Liver (tissue), 3 donors: Measurements from ENCODE around the gene SDK2.

Experiments
- CTCF ChIP-seq: fragments of 150-350 bp; IDR thresholded peaks from 2 replicates; pipeline ENCODE4 v1.5.1; 2017; ENCODE audit warnings: improper control_type of control experiment, low read depth, low read length; ENCODE audit not compliant: missing input control
- GABPA ChIP-seq, 2 donors: IDR thresholded peaks in 1 of 2; conservative IDR thresholded peaks in 1 of 2; 2 replicates each; pipeline ENCODE4 v1.6.1; 2016; ENCODE audit warnings: antibody characterized with exemption in 2 of 2, mild to moderate bottlenecking in 1 of 2, moderate library complexity in 1 of 2
- JUND ChIP-seq, 2 donors: IDR thresholded peaks; 2 replicates each; pipeline ENCODE4 v1.6.1; 2016; ENCODE audit warnings: antibody characterized with exemption in 2 of 2
- RAD21 ChIP-seq, 2 donors: IDR thresholded peaks; 2 replicates each; pipeline ENCODE4 v1.6.1; 2016; ENCODE audit warnings: antibody characterized with exemption in 2 of 2, mild to moderate bottlenecking in 2 of 2
- SP1 ChIP-seq: IDR thresholded peaks from 2 replicates; pipeline ENCODE4 v1.6.1; 2018; ENCODE audit warnings: antibody characterized with exemption, mild to moderate bottlenecking
- TAF1 ChIP-seq: conservative IDR thresholded peaks from 2 replicates; pipeline ENCODE4 v1.6.1; 2016; ENCODE audit warnings: antibody characterized with exemption, mild to moderate bottlenecking
- donor health status: healthy.
- donor health status: healthy.

- TF ChIP-seq SP1 (no peak), CTCF (no peak), RAD21 (IDR thresholded peaks at IDR 0.05) (no peak), GABPA (IDR thresholded peaks at IDR 0.05 in 1 of 2, conservative IDR thresholded peaks at IDR 0.05 in 1 of 2) (no peak), JUND (IDR thresholded peaks at IDR 0.05) (no peak), TAF1 (no peak)
These were observed 342.9 kb downstream of the SDK2 start for GRCh38 chr17:73301369-73301768.
